ENCODE results near the gene ARL16.

- TF ChIP-seq CTCF (IDR thresholded peaks at IDR 0.05 in 2 of 3, conservative IDR thresholded peaks at IDR 0.05 in 1 of 3; ENCODE audit: borderline replicate concordance in 1 of 3, insufficient read depth in 1 of 3, low read depth in 2 of 3, low read length in 2 of 3), result no peak
- TF ChIP-seq CEBPB (IDR thresholded peaks at IDR 0.05; ENCODE audit: low read depth), result no peak
- no peak for TF ChIP-seq POLR2AphosphoS5 (IDR thresholded peaks at IDR 0.05; ENCODE audit: low read depth, low read length)
- no peak for TF ChIP-seq FOSL1 (IDR thresholded peaks at IDR 0.05; ENCODE audit: low read depth)
- TF ChIP-seq REST (IDR thresholded peaks at IDR 0.05; ENCODE audit: low read depth), result no peak
- TF ChIP-seq POLR2A (IDR thresholded peaks at IDR 0.05; ENCODE audit: borderline replicate concordance, extremely low read depth, insufficient read depth, insufficient read length), result no peak
These were observed 52.1 kb downstream of the ARL16 start for GRCh38 chr17:81631482-81631881.
